ENCODE measurements around the gene FGD4. TPM values are rescaled to one million over a fixed set of nuclear protein-coding genes. Genes with fewer than 3 reads are reported as not detected.

Gene FGD4
- total RNA-seq, 1 experiment from 2014 or later: 39.7 TPM

DNA sequence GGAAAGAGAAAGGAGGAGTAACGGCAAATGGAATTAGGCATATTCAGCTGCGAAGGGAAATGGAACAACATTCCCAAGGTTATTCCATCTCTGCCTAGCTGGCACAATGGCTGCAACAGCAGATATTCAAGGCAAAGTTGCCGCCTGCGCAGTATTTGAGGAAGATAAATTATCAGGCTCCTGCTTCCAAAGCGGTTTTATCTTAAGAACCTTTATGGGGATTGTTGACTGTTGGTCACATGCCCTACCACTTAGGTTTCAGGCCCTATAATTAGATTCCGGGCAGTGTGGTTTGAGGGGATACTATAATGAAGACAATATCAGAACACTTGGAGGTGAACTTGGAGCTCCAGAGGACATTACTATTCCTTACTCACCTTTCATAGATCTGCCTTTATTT, 99.7 kb downstream of the FGD4 start (continued):
- TF ChIP-seq, protein P1, sequence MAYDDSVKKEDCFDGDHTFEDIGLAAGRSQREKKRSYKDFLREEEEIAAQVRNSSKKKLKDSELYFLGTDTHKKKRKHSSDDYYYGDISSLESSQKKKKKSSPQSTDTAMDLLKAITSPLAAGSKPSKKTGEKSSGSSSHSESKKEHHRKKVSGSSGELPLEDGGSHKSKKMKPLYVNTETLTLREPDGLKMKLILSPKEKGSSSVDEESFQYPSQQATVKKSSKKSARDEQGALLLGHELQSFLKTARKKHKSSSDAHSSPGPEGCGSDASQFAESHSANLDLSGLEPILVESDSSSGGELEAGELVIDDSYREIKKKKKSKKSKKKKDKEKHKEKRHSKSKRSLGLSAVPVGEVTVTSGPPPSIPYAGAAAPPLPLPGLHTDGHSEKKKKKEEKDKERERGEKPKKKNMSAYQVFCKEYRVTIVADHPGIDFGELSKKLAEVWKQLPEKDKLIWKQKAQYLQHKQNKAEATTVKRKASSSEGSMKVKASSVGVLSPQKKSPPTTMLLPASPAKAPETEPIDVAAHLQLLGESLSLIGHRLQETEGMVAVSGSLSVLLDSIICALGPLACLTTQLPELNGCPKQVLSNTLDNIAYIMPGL (CRISPR knock-in tag; IDR thresholded peaks at IDR 0.05): no peak

DNA sequence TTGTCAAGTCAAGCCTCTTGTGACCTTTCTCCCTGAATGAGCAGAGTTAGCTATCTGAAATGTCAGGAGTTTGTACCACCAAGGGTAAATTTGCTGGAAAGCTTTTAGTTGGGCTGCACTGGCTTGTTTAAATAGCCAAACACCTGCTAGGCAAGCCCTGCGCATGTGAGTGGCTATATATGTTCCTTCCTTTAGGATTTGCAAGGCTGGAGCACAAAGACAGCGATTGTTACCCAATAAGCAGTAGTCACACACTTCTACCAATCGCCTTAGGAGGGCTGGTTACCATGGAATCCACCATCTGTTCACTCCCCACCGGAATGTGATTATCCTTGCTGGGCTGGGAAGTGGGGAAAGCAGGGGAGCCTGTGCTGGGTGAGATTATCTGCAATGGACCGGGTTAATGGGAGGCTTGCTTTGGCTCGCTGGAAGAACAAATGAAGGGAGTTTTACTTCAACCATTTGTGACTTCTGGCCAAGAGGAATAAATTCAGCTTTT, 102.5 kb downstream of the FGD4 start:
- peak overlapping the region; percentile 60 for H3K4me3 Mint-ChIP-seq
- peaks cover 69% of the 10 kb centered on the region for H3K4me1 Mint-ChIP-seq
- ATAC-seq: peak; percentile 98
- CTCF ChIA-PET: interaction anchor here (0.8 kb wide), 1 partner anchor 45 kb away, joined by 4 read pairs; no protein-coding TSS in a partner anchor
- TF ChIP-seq, protein P2, sequence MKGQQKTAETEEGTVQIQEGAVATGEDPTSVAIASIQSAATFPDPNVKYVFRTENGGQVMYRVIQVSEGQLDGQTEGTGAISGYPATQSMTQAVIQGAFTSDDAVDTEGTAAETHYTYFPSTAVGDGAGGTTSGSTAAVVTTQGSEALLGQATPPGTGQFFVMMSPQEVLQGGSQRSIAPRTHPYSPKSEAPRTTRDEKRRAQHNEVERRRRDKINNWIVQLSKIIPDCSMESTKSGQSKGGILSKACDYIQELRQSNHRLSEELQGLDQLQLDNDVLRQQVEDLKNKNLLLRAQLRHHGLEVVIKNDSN (CRISPR knock-in tag; IDR thresholded peaks at IDR 0.05): no peak
- 0 out of 2 replicates have a peak, but pooled peaks have one; percentile 13 for TF ChIP-seq FOXK1 (CRISPR knock-in tag; IDR thresholded peaks at IDR 0.05)
- 0 out of 2 replicates have a peak, but pooled peaks have one; percentile 19 for TF ChIP-seq GABPB1 (CRISPR knock-in tag; IDR thresholded peaks at IDR 0.05)
- peak; percentile 76; the same call in 1 of the 2 replicates for TF ChIP-seq TEAD1 (CRISPR knock-in tag; IDR thresholded peaks at IDR 0.05)
- TF ChIP-seq, protein P3, sequence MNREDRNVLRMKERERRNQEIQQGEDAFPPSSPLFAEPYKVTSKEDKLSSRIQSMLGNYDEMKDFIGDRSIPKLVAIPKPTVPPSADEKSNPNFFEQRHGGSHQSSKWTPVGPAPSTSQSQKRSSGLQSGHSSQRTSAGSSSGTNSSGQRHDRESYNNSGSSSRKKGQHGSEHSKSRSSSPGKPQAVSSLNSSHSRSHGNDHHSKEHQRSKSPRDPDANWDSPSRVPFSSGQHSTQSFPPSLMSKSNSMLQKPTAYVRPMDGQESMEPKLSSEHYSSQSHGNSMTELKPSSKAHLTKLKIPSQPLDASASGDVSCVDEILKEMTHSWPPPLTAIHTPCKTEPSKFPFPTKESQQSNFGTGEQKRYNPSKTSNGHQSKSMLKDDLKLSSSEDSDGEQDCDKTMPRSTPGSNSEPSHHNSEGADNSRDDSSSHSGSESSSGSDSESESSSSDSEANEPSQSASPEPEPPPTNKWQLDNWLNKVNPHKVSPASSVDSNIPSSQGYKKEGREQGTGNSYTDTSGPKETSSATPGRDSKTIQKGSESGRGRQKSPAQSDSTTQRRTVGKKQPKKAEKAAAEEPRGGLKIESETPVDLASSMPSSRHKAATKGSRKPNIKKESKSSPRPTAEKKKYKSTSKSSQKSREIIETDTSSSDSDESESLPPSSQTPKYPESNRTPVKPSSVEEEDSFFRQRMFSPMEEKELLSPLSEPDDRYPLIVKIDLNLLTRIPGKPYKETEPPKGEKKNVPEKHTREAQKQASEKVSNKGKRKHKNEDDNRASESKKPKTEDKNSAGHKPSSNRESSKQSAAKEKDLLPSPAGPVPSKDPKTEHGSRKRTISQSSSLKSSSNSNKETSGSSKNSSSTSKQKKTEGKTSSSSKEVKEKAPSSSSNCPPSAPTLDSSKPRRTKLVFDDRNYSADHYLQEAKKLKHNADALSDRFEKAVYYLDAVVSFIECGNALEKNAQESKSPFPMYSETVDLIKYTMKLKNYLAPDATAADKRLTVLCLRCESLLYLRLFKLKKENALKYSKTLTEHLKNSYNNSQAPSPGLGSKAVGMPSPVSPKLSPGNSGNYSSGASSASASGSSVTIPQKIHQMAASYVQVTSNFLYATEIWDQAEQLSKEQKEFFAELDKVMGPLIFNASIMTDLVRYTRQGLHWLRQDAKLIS (CRISPR knock-in tag; IDR thresholded peaks at IDR 0.05; ENCODE audit: borderline replicate concordance): 0 out of 2 replicates have a peak, but pooled peaks have one; percentile 50
- TF ChIP-seq, protein P4, sequence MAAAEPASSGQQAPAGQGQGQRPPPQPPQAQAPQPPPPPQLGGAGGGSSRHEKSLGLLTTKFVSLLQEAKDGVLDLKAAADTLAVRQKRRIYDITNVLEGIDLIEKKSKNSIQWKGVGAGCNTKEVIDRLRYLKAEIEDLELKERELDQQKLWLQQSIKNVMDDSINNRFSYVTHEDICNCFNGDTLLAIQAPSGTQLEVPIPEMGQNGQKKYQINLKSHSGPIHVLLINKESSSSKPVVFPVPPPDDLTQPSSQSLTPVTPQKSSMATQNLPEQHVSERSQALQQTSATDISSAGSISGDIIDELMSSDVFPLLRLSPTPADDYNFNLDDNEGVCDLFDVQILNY (CRISPR knock-in tag; IDR thresholded peaks at IDR 0.05): no peak
- peak; percentile 86 for TF ChIP-seq ZNF121 (CRISPR knock-in tag; IDR thresholded peaks at IDR 0.05)
- TF ChIP-seq ZBTB21 (CRISPR knock-in tag; IDR thresholded peaks at IDR 0.05; ENCODE audit: borderline replicate concordance): 0 out of 2 replicates have a peak, but pooled peaks have one; percentile 46
- H3K27ac Mint-ChIP-seq: peak overlapping the region; percentile 94
- H3K36me3 Mint-ChIP-seq: peaks cover 2% of the 10 kb centered on the region; the same call in 1 of the 2 replicates
- DNase-seq (ENCODE audit: low spot score): peak; percentile 77
- H3K27me3 Mint-ChIP-seq (ENCODE audit: low read depth): no peaks in the 10 kb centered on the region
- H3K9me3 Mint-ChIP-seq: peaks cover 3% of the 10 kb centered on the region; the same call in 1 of the 2 replicates
- POLR2A ChIA-PET: no interaction called here

DNA sequence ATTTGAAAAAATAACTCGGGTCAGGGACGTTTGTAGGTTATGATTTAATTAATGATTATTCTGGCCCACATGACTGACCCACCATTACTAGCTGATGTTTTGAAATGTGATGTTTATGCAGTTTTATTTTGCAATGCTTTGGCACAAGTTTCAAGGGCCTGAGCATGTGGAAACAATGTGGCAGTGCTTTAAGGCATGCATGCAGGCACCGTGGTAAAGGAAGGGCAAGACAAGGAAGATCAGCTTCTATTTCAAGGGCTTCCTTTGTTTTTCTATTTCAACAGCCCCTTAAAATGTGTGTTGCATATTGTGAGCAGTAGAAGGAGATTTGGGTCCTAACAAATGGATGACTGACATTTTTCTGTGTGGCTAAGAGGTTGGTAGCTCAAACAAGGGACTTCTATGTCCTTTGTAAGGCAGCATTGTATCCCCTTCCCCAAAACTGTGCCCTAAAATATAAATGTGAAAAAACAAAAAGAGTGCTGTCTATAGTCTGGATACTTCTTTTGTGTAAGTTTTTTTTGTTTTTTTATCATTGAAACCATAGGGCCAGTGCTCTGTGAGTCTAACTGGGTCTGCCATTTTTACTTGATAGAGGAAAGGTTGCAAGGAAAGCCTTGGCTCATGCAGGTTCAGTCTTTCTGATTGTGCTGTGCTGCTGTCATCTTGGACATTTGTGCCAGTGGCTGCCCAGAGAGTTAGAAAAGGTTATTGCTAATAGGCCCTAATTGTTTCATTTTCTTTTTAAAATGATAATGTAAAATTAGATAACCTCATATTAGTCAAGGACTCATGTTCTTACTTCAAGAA, 103.5 kb downstream of the FGD4 start:
- peaks cover 3% of the 10 kb centered on the region; the same call in 1 of the 2 replicates for H3K9me3 Mint-ChIP-seq
- no peaks in the 10 kb centered on the region for H3K27me3 Mint-ChIP-seq (ENCODE audit: low read depth)
- ATAC-seq (no peak), DNase-seq (ENCODE audit: low spot score) (no peak)
- H3K27ac Mint-ChIP-seq: peak overlapping the region; percentile 94
- H3K36me3 Mint-ChIP-seq: peaks cover 2% of the 10 kb centered on the region; the same call in 1 of the 2 replicates
- ChIA-PET POLR2A (no interaction called here), CTCF (no interaction called here)
- peak overlapping the region; percentile 60 for H3K4me3 Mint-ChIP-seq
- H3K4me1 Mint-ChIP-seq: peaks cover 73% of the 10 kb centered on the region
- TF ChIP-seq, protein P5, sequence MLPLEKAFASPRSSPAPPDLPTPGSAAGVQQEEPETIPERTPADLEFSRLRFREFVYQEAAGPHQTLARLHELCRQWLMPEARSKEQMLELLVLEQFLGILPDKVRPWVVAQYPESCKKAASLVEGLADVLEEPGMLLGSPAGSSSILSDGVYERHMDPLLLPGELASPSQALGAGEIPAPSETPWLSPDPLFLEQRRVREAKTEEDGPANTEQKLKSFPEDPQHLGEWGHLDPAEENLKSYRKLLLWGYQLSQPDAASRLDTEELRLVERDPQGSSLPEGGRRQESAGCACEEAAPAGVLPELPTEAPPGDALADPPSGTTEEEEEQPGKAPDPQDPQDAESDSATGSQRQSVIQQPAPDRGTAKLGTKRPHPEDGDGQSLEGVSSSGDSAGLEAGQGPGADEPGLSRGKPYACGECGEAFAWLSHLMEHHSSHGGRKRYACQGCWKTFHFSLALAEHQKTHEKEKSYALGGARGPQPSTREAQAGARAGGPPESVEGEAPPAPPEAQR (CRISPR knock-in tag; IDR thresholded peaks at IDR 0.05): no peak
- TF ChIP-seq, protein P6, sequence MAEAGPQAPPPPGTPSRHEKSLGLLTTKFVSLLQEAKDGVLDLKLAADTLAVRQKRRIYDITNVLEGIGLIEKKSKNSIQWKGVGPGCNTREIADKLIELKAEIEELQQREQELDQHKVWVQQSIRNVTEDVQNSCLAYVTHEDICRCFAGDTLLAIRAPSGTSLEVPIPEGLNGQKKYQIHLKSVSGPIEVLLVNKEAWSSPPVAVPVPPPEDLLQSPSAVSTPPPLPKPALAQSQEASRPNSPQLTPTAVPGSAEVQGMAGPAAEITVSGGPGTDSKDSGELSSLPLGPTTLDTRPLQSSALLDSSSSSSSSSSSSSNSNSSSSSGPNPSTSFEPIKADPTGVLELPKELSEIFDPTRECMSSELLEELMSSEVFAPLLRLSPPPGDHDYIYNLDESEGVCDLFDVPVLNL (CRISPR knock-in tag; IDR thresholded peaks at IDR 0.05; ENCODE audit: borderline replicate concordance, low read depth): no peak
- TF ChIP-seq, protein P7, sequence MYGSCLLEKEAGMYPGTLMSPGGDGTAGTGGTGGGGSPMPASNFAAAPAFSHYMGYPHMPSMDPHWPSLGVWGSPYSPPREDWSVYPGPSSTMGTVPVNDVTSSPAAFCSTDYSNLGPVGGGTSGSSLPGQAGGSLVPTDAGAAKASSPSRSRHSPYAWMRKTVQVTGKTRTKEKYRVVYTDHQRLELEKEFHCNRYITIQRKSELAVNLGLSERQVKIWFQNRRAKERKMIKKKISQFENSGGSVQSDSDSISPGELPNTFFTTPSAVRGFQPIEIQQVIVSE (CRISPR knock-in tag; IDR thresholded peaks at IDR 0.05; ENCODE audit: borderline replicate concordance): no peak
- TF ChIP-seq, protein P4 (CRISPR knock-in tag; IDR thresholded peaks at IDR 0.05): no peak
- TF ChIP-seq, protein P8, sequence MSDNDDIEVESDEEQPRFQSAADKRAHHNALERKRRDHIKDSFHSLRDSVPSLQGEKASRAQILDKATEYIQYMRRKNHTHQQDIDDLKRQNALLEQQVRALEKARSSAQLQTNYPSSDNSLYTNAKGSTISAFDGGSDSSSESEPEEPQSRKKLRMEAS (CRISPR knock-in tag; IDR thresholded peaks at IDR 0.05): no peak
- TF ChIP-seq IRF2 (CRISPR knock-in tag; IDR thresholded peaks at IDR 0.05; ENCODE audit: borderline replicate concordance, low read depth) (no peak), JUN (CRISPR knock-in tag; IDR thresholded peaks at IDR 0.05) (no peak), EMX1 (CRISPR knock-in tag; IDR thresholded peaks at IDR 0.05) (no peak), TCF7 (CRISPR knock-in tag; IDR thresholded peaks at IDR 0.05; ENCODE audit: low read depth) (no peak)
- TF ChIP-seq, protein P9, sequence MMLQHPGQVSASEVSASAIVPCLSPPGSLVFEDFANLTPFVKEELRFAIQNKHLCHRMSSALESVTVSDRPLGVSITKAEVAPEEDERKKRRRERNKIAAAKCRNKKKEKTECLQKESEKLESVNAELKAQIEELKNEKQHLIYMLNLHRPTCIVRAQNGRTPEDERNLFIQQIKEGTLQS (CRISPR knock-in tag; conservative IDR thresholded peaks at IDR 0.05): no peak

All from WTC11 (cell line).